ENCODE data around the gene RXFP1.
"Not testable (repeated sequence)": the region's sequence is repeated elsewhere in the genome, so short reads cannot be mapped to it uniquely, and the experiment has no call there.

GRCh38 chr4:158663255-158663654 is 141.6 kb downstream of the RXFP1 start:
- TF ChIP-seq CTCF (IDR thresholded peaks at IDR 0.05; ENCODE audit: low read depth, low read length, poor library complexity, severe bottlenecking); EZH2phosphoT487 (IDR thresholded peaks at IDR 0.05; ENCODE audit: borderline replicate concordance, low read length): not testable (repeated sequence)

Measured in DOHH2 (cell line).